GM13976 (cell line): ENCODE data around the gene OR56A4.

Experiments used
- DNase-seq: peaks from one replicate; pipeline ENCODE4 v3.0.0; 2012; ENCODE audit warnings: low spot score
- in situ Hi-C: fragments of 300-500 bp; cut with MboI; formaldehyde crosslinking; loops from one replicate; pipeline ENCODE4 v1.12.0; 2022; ENCODE audit warnings: low sequenced_read_pairs, mixed read lengths, inconsistent platforms; ENCODE audit not compliant: unreplicated experiment
- TF ChIP-seq, protein P1 (sequence below): IDR thresholded peaks from 2 replicates; pipeline ENCODE4 v1.5.1; 2012; ENCODE audit warnings: borderline replicate concordance, mild to moderate bottlenecking; ENCODE audit not compliant: insufficient read depth; ENCODE audit errors: extremely low read depth, missing control alignments, control extremely low read depth

The OR56A4 gene, protein sequence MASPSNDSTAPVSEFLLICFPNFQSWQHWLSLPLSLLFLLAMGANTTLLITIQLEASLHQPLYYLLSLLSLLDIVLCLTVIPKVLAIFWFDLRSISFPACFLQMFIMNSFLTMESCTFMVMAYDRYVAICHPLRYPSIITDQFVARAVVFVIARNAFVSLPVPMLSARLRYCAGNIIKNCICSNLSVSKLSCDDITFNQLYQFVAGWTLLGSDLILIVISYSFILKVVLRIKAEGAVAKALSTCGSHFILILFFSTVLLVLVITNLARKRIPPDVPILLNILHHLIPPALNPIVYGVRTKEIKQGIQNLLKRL

GRCh38 chr11:6006846-6007245, at the start of gene OR56A4:
Gene OR56A4 (minus strand): TSS chr11:6006946. CDS start chr11:6002992, 3,954 bp downstream.
- in situ Hi-C loops, result loop anchor here (25.0 kb wide), 1 partner anchor 305 kb away; the partner anchor contains the start of gene CAVIN3
- TF ChIP-seq, protein P1, sequence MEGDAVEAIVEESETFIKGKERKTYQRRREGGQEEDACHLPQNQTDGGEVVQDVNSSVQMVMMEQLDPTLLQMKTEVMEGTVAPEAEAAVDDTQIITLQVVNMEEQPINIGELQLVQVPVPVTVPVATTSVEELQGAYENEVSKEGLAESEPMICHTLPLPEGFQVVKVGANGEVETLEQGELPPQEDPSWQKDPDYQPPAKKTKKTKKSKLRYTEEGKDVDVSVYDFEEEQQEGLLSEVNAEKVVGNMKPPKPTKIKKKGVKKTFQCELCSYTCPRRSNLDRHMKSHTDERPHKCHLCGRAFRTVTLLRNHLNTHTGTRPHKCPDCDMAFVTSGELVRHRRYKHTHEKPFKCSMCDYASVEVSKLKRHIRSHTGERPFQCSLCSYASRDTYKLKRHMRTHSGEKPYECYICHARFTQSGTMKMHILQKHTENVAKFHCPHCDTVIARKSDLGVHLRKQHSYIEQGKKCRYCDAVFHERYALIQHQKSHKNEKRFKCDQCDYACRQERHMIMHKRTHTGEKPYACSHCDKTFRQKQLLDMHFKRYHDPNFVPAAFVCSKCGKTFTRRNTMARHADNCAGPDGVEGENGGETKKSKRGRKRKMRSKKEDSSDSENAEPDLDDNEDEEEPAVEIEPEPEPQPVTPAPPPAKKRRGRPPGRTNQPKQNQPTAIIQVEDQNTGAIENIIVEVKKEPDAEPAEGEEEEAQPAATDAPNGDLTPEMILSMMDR, result no peak
- DNase-seq, result no peak

GRCh38 chr11:6055569-6055968, 48.8 kb upstream of the OR56A4 start:
- in situ Hi-C loops, result no loop called here
- no peak for DNase-seq
- TF ChIP-seq, protein P1, result no peak

DNA sequence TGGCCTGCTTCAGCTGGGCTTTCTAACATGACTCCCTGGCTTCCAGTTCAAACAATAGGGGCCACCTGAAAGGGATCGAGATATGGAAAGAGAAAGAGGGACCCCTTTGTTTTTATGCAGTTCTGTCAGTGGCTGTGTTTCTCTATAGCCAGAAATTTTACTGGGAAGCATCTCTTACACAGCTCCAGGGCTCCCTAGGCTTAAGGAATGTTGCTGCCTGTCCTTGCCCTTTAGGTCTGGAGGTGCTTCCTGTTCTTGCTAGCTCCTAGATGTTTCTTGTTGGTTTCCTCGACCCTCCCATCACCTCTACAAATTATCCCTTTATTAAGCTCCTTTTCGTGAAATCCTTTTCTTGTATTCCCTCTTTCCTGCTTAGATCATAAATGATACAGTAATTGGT, 45.6 kb upstream of the OR56A4 start:
- no peak for DNase-seq
- in situ Hi-C loops, result no loop called here
- TF ChIP-seq, protein P1, result no peak

DNA sequence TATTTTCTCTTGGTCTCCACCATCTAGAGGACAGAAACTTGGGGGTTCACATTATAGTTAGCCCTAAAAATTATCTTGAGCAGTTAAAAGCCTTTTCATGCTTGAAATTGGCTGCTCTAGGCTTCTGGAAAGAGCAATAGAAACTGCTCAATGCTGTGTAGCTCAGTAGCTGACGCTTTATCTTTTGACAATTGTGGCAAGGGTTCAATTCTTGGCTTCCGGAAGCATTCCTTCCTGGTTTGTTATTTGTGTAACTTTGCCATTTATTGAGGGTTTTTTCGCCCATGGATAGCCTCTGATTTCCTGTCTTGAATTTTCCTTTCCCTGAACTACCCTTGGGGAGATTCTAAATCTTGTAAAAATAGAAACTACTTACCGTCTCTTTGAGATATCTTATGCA, 34.1 kb upstream of the OR56A4 start:
- no peak for DNase-seq
- TF ChIP-seq, protein P1, result no peak
- in situ Hi-C loops, result no loop called here

DNA sequence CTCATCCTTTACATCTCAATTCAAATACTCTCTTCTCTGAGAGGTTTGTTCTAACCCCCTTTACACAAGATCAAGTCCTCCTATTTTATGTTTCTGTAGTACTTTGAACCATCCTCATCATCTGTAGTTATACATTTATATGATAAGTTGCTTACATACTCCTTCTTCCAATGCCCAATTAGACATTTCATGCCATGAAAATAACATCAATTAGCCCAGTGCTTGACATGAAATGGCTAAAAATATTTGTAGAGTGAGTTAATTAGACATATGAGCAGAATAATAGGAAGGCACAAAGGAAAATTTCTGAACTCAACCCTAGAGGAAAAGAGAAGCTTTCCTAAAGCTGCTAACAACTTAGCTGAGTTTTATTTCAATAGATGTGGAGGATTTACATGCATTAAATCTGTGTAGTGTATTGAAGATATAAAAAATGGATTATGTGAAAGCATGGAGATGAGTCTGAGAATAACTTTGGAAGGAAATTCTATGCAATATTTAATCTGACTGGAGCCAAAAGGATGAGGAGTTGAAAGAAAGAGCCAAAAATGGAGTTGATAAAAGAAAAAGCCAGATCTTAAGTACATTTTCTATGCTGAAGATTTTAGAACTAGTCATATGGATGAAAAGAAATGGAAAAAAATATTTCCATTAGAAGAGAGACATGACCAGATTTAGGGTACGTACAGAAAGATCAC, 24.1 kb upstream of the OR56A4 start, which contains the start of gene OR56A1:
Gene OR56A1 (minus strand): TSS at position 51 of the 698 bp plus-strand sequence. CDS start 3,066 bp downstream, outside the sequence.
- in situ Hi-C loops, result no loop called here
- TF ChIP-seq, protein P1, result no peak

GRCh38 chr11:6027501-6027900, 20.8 kb upstream of the OR56A4 start:
- DNase-seq, result no peak
- TF ChIP-seq, protein P1, result no peak
- in situ Hi-C loops, result no loop called here

More for the DNA sequence above, 24.1 kb upstream of the OR56A4 start, which contains the start of gene OR56A1:
- DNase-seq, result no peak
